NK-92 (cell line): Measurements from ENCODE around the gene ACAP1.

Experiments
- DNase-seq: peaks from one replicate; lab custom pipeline; 2025; ENCODE audit not compliant: unreplicated experiment; lab: John Stamatoyannopoulos, UW

ACAP1 gene

DNA sequence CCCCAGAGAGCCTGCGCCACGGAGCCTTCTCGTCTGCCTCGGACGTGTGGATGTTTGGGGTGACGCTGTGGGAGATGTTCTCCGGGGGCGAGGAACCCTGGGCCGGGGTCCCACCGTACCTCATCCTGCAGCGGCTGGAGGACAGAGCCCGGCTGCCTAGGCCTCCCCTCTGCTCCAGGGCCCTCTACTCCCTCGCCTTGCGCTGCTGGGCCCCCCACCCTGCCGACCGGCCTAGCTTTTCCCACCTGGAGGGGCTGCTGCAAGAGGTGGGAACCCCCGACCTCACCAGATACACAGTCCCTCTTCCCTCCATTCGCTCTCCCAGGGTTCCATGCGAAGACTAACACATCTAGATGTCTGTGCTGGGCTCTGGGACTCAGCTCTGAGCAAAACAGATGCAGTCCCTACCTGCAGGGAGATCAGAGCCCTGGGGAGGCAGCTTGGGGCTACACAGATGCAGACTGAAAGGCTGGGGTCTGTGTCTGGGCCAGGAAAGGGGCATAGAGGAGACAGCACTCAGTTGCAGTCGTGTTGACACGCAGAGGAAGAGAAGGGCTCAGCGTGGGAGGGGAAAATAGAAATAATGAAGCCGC, 48.3 kb downstream of the ACAP1 start:
- DNase-seq, result no peak

DNA sequence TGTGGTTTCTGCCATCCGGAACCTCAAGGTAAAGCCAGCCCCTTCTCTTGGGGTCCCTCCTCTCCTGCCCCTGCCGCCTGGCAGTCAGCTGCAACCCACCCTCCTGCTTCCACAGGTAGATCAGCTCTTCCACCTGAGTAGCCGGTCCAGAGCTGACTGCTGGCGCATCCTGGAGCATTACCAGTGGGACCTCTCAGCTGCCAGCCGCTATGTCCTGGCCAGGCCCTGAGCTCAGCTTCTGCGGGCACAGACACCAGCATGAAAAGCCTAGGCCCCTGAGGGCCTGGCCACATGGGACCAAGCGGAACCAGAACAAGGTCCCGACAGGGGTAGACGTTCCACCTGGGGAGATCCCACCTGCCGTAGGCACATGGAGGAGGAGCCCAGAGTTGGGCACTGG, 52.5 kb downstream of the ACAP1 start:
- DNase-seq, result no peak

GRCh38 chr17:7389924-7390910, 53.9 kb downstream of the ACAP1 start:
- DNase-seq, result no peak

DNA sequence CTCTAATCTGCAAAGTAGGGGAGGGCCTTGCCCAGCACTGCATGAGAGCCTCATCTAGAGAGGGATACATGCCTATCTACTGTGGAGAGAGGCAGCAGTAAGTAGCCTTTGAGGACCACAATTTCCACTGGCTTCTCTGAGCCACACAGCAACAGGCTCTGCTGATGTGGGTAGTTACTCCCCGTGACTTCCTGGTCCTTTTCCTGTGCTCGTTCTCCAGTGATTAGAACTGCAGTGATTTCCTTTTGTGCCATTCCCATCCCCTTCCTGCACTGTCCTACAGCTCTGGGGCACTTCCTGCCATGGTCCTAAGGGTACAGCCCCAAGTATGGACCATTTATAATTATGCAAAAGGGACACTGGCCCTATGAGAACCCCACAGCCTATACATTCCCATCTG, 55.0 kb downstream of the ACAP1 start:
- DNase-seq, result no peak

GRCh38 chr17:7392696-7393612, 56.6 kb downstream of the ACAP1 start:
- DNase-seq, result no peak

GRCh38 chr17:7393613-7394451, 57.5 kb downstream of the ACAP1 start:
- DNase-seq, result no peak

DNA sequence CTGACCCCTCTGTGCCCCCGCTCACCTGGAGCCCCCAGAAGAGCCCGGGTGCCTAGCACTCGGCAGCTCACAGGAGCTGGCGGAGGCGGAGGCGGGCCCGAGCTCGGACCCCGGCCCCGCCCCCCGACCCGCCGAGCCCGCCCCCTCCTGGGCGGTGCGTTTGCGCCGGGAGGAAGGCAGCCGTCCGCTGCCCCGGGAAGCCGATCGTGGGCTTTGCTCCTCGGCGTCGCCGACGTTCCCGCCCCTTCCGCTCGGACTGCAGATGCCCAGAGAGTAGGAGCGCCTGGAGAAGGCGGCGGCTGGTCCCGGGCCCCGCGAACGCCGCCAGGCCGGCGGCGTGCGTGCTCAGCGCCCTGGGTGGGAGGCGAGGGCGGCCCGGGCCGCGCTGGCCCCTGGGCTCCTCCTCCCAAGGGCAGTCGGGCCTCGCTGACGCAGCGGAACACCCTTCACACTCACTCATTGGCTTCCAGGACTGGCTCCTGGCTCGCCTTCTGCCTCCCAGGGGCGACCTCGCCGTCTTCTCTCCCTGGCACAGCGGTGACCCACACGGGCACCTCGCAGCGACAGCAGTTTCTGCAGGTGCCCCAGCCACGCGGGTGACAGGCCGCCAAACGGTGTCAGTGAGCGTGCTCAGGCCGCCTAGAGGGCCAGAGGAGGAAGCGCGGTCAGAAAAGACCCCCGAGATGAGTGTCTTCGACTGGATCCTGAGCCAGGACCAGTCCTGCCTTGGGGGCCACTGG, 58.3 kb downstream of the ACAP1 start, which contains the start of gene PLSCR3:
PLSCR3 (minus strand) TSS at position 74 of the 740 bp plus-strand sequence. CDS start 415 bp downstream, outside the sequence.
- DNase-seq, result no peak

GRCh38 chr17:7396147-7396546, 59.8 kb downstream of the ACAP1 start:
- DNase-seq, result no peak

GRCh38 chr17:7398612-7399011, 62.3 kb downstream of the ACAP1 start:
- no peak for DNase-seq
